NB4 (cell line): Measurements from ENCODE around the gene TRIP10.

Experiments used
- DNase-seq: peaks from one replicate; pipeline ENCODE4 v3.0.0; 2010; ENCODE audit warnings: low read depth
- H3K4me3 ChIP-seq: one replicate; pipeline ENCODE4 v1.5.1; 2011; ENCODE audit warnings: mild to moderate bottlenecking, low read depth, low read length, moderate library complexity
- CTCF ChIP-seq: IDR thresholded peaks from one replicate; pipeline ENCODE4 v1.5.1; 2012; ENCODE audit warnings: low read depth, low read length
- MAX ChIP-seq: IDR thresholded peaks from 2 replicates; pipeline ENCODE4 v1.6.1; 2011; ENCODE audit warnings: low read depth, low read length
- MYC ChIP-seq: IDR thresholded peaks from 2 replicates; pipeline ENCODE4 v1.6.1; 2011; ENCODE audit warnings: low read depth, low read length
- POLR2A ChIP-seq: IDR thresholded peaks from 2 replicates; pipeline ENCODE4 v1.6.1; 2011; ENCODE audit warnings: mild to moderate bottlenecking; ENCODE audit not compliant: insufficient read length; ENCODE audit errors: extremely low read depth

The TRIP10 gene

GRCh38 chr19:6730941-6731670, 8.4 kb upstream of the TRIP10 start:
- DNase-seq, result no peak

GRCh38 chr19:6731822-6732221, 7.7 kb upstream of the TRIP10 start:
- no peak overlapping the region for H3K4me3 ChIP-seq
- no peak for DNase-seq
- TF ChIP-seq POLR2A, result no peak
- no peak for TF ChIP-seq CTCF
- TF ChIP-seq MYC, result no peak
- TF ChIP-seq MAX, result no peak

More at GRCh38 chr19:6730941-6731670, 8.4 kb upstream of the TRIP10 start:
- TF ChIP-seq MYC (no peak), CTCF (no peak), POLR2A (no peak), MAX (no peak)
- no peak overlapping the region for H3K4me3 ChIP-seq

GRCh38 chr19:6732803-6733337, 6.6 kb upstream of the TRIP10 start:
- no peak overlapping the region for H3K4me3 ChIP-seq
- TF ChIP-seq MYC, result no peak
- no peak for TF ChIP-seq MAX
- no peak for DNase-seq

GRCh38 chr19:6733338-6734095, 6.0 kb upstream of the TRIP10 start:
- peak; percentile 18 for DNase-seq
- no peak for TF ChIP-seq MAX
- no peak for TF ChIP-seq POLR2A
- no peak for TF ChIP-seq MYC
- peak; percentile 16 for TF ChIP-seq CTCF
- no peak overlapping the region for H3K4me3 ChIP-seq

- DNase-seq, result no peak
- no peak overlapping the region for H3K4me3 ChIP-seq
- TF ChIP-seq MAX, result no peak
Measured at GRCh38 chr19:6734096-6734696, 5.3 kb upstream of the TRIP10 start.

GRCh38 chr19:6735181-6735911, 4.1 kb upstream of the TRIP10 start:
- no peak for TF ChIP-seq POLR2A
- no peak for TF ChIP-seq MYC
- no peak for TF ChIP-seq CTCF
- no peak for TF ChIP-seq MAX
- no peak overlapping the region for H3K4me3 ChIP-seq
- no peak for DNase-seq
